Measurements from ENCODE around the gene GNAO1.

GNAO1 gene

DNA sequence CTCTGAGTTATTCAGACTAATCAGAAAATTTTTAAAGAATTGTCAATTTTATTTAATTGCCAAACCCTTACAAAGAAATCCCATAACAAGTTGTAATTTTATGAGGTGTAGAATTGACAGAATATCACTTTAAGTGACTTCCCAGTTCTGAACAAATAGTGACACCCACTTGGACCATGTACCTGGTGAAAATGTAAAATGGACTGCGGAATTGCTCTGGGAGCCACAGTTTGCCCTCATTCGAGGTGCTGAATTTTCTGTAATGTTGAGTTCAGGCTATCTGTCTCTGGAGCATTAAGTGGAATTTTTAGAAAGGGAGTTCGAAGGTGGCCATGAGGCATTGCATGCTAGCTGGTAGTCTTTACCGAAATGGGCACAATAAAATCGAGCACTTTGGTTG is 5.1 kb downstream of the GNAO1 start:
- no peak for DNase-seq (ENCODE audit: low read depth)
- H3K4me3 ChIP-seq (ENCODE audit: control insufficient read depth, low read depth, low read length): no peak overlapping the region
- no peak for TF ChIP-seq CTCF (IDR thresholded peaks at IDR 0.05; ENCODE audit: control insufficient read depth, insufficient read depth, low read depth, low read length, missing control alignments)

DNA sequence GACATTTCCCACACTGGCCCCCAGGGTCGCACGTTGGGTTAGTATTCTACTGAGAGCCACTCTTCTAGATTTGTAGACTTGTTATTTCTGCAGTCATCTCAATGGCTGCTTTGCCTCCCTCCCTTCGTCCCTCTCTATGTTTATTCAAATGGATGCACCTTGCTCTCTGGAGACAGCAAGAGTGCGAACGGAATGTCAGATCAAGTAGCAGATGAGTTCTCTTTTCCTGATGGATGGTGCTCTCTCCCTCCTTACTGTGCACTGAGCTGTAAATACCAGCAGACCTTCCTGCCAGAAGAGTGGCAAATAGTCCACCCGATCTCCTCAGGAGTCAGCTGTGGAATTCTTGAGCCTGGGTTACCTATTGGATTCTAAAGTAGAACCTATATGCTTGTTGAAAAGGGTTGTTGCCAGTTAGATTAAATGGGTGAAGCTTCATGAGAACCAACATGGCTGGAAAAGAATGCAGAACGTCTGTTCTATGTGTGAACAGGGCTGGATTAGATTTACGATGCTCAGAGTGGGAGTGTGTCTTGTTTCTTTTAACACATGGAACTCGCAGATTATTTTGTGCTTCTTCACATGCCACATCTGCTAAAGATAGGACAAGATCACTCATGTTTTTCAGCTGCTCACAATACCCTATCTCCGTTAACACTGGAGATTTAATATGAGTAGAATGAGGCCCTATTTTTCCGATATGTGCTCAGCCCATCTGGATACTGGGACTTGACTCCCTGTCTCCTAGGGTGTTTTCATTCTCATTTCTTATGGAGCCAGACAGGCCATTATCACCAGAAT is 6.1 kb downstream of the GNAO1 start:
- DNase-seq (ENCODE audit: low read depth): no peak
- no peak for TF ChIP-seq CTCF (IDR thresholded peaks at IDR 0.05; ENCODE audit: control insufficient read depth, insufficient read depth, low read depth, low read length, missing control alignments)
- no peak overlapping the region for H3K4me3 ChIP-seq (ENCODE audit: control insufficient read depth, low read depth, low read length)

GRCh38 chr16:56198006-56198754 is 6.9 kb downstream of the GNAO1 start:
- no peak overlapping the region for H3K4me3 ChIP-seq (ENCODE audit: control insufficient read depth, low read depth, low read length)
- no peak for TF ChIP-seq CTCF (IDR thresholded peaks at IDR 0.05; ENCODE audit: control insufficient read depth, insufficient read depth, low read depth, low read length, missing control alignments)
- DNase-seq (ENCODE audit: low read depth): no peak

DNA sequence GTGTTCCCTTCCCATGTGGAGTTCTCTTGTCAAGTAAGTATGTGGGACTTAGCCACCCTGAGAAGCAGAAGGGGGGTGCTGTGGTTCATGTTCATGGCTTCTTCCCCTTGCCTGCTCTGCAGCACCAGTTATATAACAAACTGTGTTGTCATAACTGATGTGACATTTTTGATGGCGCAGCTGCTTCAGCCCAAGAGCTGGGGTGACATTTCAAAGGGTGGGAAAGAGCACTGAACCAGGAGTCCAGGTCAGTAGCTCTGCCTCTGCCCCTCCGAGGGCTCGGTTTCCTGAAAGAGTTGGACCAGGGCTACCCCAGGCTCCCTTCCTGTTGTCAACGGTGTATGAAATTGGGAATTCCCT is 7.4 kb downstream of the GNAO1 start:
- no peak for DNase-seq (ENCODE audit: low read depth)
- no peak overlapping the region for H3K4me3 ChIP-seq (ENCODE audit: control insufficient read depth, low read depth, low read length)
- no peak for TF ChIP-seq CTCF (IDR thresholded peaks at IDR 0.05; ENCODE audit: control insufficient read depth, insufficient read depth, low read depth, low read length, missing control alignments)

GRCh38 chr16:56199164-56199563 is 7.9 kb downstream of the GNAO1 start:
- no peak for TF ChIP-seq CTCF (IDR thresholded peaks at IDR 0.05; ENCODE audit: control insufficient read depth, insufficient read depth, low read depth, low read length, missing control alignments)
- no peak overlapping the region for H3K4me3 ChIP-seq (ENCODE audit: control insufficient read depth, low read depth, low read length)
- DNase-seq (ENCODE audit: low read depth): no peak

GRCh38 chr16:56201030-56201429 is 9.7 kb downstream of the GNAO1 start:
- no peak for TF ChIP-seq CTCF (IDR thresholded peaks at IDR 0.05; ENCODE audit: control insufficient read depth, insufficient read depth, low read depth, low read length, missing control alignments)
- no peak for DNase-seq (ENCODE audit: low read depth)
- H3K4me3 ChIP-seq (ENCODE audit: control insufficient read depth, low read depth, low read length): no peak overlapping the region
